CD4-positive, alpha-beta T cell (primary cell): ENCODE measurements around the gene PPP3CB. TPM values are rescaled to one million over a fixed set of nuclear protein-coding genes. Genes with fewer than 3 reads are reported as not detected.

Experiments used
- ATAC-seq: fragments of 200-7000 bp; cut with Tn5 transposase; one replicate; pipeline ENCODE4 v1.10.0; 2022; ENCODE audit warnings: mild to moderate bottlenecking; ENCODE audit not compliant: poor library complexity
- CTCF ChIA-PET: fragments of 350-600 bp; sonication (Branson Sonifier 250); formaldehyde crosslinking; loops from one replicate; lab custom pipeline; 2021; ENCODE audit warnings: antibody characterized with exemption, inconsistent platforms; lab: Charles Lee
- POLR2A ChIA-PET: fragments of 350-600 bp; sonication (Branson Sonifier 250); formaldehyde crosslinking; loops from one replicate; lab custom pipeline; 2021; ENCODE audit warnings: antibody characterized with exemption, inconsistent platforms; lab: Charles Lee
- DNase-seq, 14 experiments: peaks; one replicate each; pipeline ENCODE4 v3.0.0-alpha.2; 2013 to 2020; ENCODE audit warnings: mixed read lengths in 2 of 14
- H3K27ac ChIP-seq, 2 donors: one replicate each; pipeline versions ENCODE4 v1.5.1 to v1.7.0; 2013; ENCODE audit warnings: low read length in 2 of 2, low read depth in 1 of 2, mild to moderate bottlenecking in 1 of 2
- H3K27me3 ChIP-seq, 2 experiments: 1 replicate in 1 of 2; 2 replicates in 1 of 2; pipeline versions ENCODE4 v1.6.1 to v1.7.0; 2013; ENCODE audit warnings: low read length in 2 of 2, control low read depth in 1 of 2, mild to moderate bottlenecking in 1 of 2, moderate library complexity in 1 of 2; ENCODE audit not compliant: insufficient read depth in 2 of 2, control insufficient read depth in 1 of 2
- H3K36me3 ChIP-seq: one replicate; pipeline ENCODE4 v1.6.1; 2013; ENCODE audit warnings: low read length, control low read depth; ENCODE audit not compliant: insufficient read depth
- H3K4me1 ChIP-seq: one replicate; pipeline ENCODE4 v1.6.1; 2013; ENCODE audit warnings: low read length, control low read depth; ENCODE audit not compliant: insufficient read depth
- H3K4me3 ChIP-seq: one replicate; pipeline ENCODE4 v1.5.1; 2013; ENCODE audit warnings: mild to moderate bottlenecking, low read length, moderate library complexity
- H3K9me3 ChIP-seq, 2 experiments: 1 replicate in 1 of 2; 2 replicates in 1 of 2; pipeline versions ENCODE4 v1.6.1 to v1.7.0; 2013; ENCODE audit warnings: low read length in 2 of 2, mild to moderate bottlenecking in 2 of 2, control low read depth in 1 of 2, moderate library complexity in 1 of 2; ENCODE audit not compliant: control insufficient read depth in 1 of 2, insufficient read depth in 1 of 2
- H3K27ac Mint-ChIP-seq: one replicate; pipeline ENCODE4 v1.8.0; 2020; ENCODE audit warnings: mixed read lengths
- H3K27me3 Mint-ChIP-seq: one replicate; pipeline ENCODE4 v1.8.0; 2021; ENCODE audit warnings: mixed read lengths
- H3K36me3 Mint-ChIP-seq: one replicate; pipeline ENCODE4 v1.8.0; 2021; ENCODE audit warnings: low read depth, mixed read lengths
- H3K4me1 Mint-ChIP-seq: one replicate; pipeline ENCODE4 v1.8.0; 2021; ENCODE audit warnings: low read depth, mixed read lengths
- H3K4me3 Mint-ChIP-seq: one replicate; pipeline ENCODE4 v1.8.0; 2020; ENCODE audit warnings: mild to moderate bottlenecking, mixed read lengths
- H3K9me3 Mint-ChIP-seq: one replicate; pipeline ENCODE4 v1.8.0; 2020; ENCODE audit warnings: mixed read lengths
- CTCF ChIP-seq: fragments of 200-600 bp; IDR thresholded peaks from one replicate; pipeline ENCODE4 v1.8.0; 2022; ENCODE audit warnings: antibody characterized with exemption, mild to moderate bottlenecking
- intact Hi-C, 2 experiments: fragments of 100-400 bp; cut with DNase I in 1 of 2; cut with micrococcal nuclease in 1 of 2; formaldehyde crosslinking; loops; one replicate each; pipeline versions ENCODE4 v1.15.1 to v1.9.0; 2023 to 2025; cut with DNase I, micrococcal nuclease
- total RNA-seq, 174 experiments: library from RNA in 2 of 174; stranded (reverse) in 2 of 174; gene quantifications; one replicate each; pipeline ENCODE4 v1.2.3 and lab custom pipeline; 2021 to 2026

PPP3CB gene
- total RNA-seq, 2 experiments from 2014 or later: 20.2 to 20.3 TPM

GRCh38 chr10:73537288-73537687, 41.5 kb upstream of the PPP3CB start:
- no peak overlapping the region for H3K27ac Mint-ChIP-seq
- POLR2A ChIA-PET: no interaction called here
- no peaks in the 10 kb centered on the region for H3K9me3 ChIP-seq
- H3K36me3 Mint-ChIP-seq: peaks cover 10% of the 10 kb centered on the region
- no peak overlapping the region for H3K4me3 Mint-ChIP-seq
- H3K4me3 ChIP-seq: no peak overlapping the region
- no peak overlapping the region for H3K27ac ChIP-seq
- H3K9me3 Mint-ChIP-seq: no peaks in the 10 kb centered on the region
- peaks cover 7% of the 10 kb centered on the region for H3K4me1 ChIP-seq
- ATAC-seq (peak; percentile 57), DNase-seq (peak in 3 of 14 experiments; percentile 13 to 25 (median 14))
- peaks cover 6% of the 10 kb centered on the region for H3K27me3 Mint-ChIP-seq
- TF ChIP-seq CTCF: no peak
- CTCF ChIA-PET: no interaction called here
- H3K27me3 ChIP-seq: no peaks in the 10 kb centered on the region
- peaks cover 13% of the 10 kb centered on the region for H3K4me1 Mint-ChIP-seq
- intact Hi-C loops: no loop called here
- H3K36me3 ChIP-seq: no peaks in the 10 kb centered on the region

DNA sequence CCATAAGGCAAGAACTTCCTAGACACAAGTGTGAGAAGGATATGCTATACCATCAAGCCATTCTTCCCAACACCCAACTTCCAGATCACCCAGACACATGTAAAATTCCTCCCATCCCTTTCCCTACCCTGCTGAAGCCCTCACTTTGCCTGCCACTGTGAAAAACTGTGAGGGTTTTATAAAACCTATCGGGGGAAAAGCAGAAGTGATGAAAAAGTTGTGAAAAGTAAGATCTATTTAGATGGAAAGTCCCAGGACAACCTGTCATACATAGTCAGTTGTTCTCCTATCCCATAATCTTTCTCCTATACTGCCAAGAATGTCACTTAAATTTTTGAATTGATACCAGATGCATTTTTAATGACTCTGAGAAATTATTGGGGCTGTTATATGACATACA, 39.0 kb upstream of the PPP3CB start:
- intact Hi-C loops: no loop called here
- ATAC-seq (no peak), DNase-seq (no peak)
- peaks cover 10% of the 10 kb centered on the region for H3K36me3 Mint-ChIP-seq
- Histone ChIP-seq H3K4me3 (no peak overlapping the region), H3K36me3 (no peaks in the 10 kb centered on the region), H3K27ac (no peak overlapping the region), H3K9me3 (no peaks in the 10 kb centered on the region), H3K27me3 (no peaks in the 10 kb centered on the region), H3K4me1 (peaks cover 7% of the 10 kb centered on the region)
- no peaks in the 10 kb centered on the region for H3K9me3 Mint-ChIP-seq
- ChIA-PET POLR2A (no interaction called here), CTCF (interaction anchor here (1.1 kb wide), 1 partner anchor 109 kb away, joined by 3 read pairs; no protein-coding TSS in a partner anchor)
- TF ChIP-seq CTCF: no peak
- H3K4me3 Mint-ChIP-seq: no peak overlapping the region
- no peak overlapping the region for H3K27ac Mint-ChIP-seq
- H3K4me1 Mint-ChIP-seq: peaks cover 13% of the 10 kb centered on the region
- H3K27me3 Mint-ChIP-seq: peaks cover 6% of the 10 kb centered on the region

GRCh38 chr10:73529089-73529832, 33.4 kb upstream of the PPP3CB start:
- Mint-ChIP-seq H3K27ac (no peak overlapping the region), H3K27me3 (no peaks in the 10 kb centered on the region), H3K9me3 (no peaks in the 10 kb centered on the region), H3K4me3 (no peak overlapping the region), H3K4me1 (no peaks in the 10 kb centered on the region), H3K36me3 (no peaks in the 10 kb centered on the region)
- Histone ChIP-seq H3K4me1 (no peaks in the 10 kb centered on the region), H3K36me3 (no peaks in the 10 kb centered on the region), H3K4me3 (no peak overlapping the region), H3K27me3 (no peaks in the 10 kb centered on the region), H3K27ac (no peak overlapping the region), H3K9me3 (no peaks in the 10 kb centered on the region)
- ChIA-PET CTCF (interaction anchor here (1.4 to 3.9 kb wide), 2 partner anchors 38 to 115 kb away, joined by 3 to 26 read pairs; no protein-coding TSS in a partner anchor), POLR2A (interaction anchor here (0.6 to 0.9 kb wide), 2 partner anchors 116 to 119 kb away, joined by 3 read pairs; partner anchors contain the start of gene ANXA7)
- peak; percentile 88 for TF ChIP-seq CTCF
- DNase-seq: peak in 13 of 14 experiments; percentile 2 to 82 (median 32)
- ATAC-seq: peak; percentile 95
- intact Hi-C loops: loop anchor here (1.0 to 5.0 kb wide), 2 partner anchors 98 to 115 kb away; no protein-coding TSS in a partner anchor
